ENCODE data around the gene GPC6.

DNA sequence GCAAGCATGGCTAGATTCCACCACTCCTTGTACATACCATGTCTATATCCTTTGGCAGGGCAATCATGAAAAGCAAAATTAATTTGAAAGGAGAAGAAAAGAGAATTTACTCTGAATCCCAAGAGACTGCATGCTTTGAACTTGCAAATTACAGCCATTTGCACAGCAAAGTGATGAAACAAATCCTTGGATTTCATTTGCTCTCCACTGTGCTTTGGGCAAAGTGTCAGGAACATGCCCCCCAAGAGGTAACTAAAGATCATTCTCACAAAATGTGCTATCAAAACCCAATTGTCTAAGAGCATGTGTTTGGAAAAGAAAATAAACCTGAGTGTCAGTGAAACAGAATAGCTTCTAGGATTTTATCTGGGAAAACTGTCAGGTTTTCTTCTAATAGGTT, 298.5 kb downstream of the GPC6 start:
- no peak for TF ChIP-seq TAF1 (IDR thresholded peaks at IDR 0.05; ENCODE audit: low read depth)
- TF ChIP-seq EZH2 (IDR thresholded peaks at IDR 0.05; ENCODE audit: borderline replicate concordance, insufficient read depth, low read length, poor library complexity, severe bottlenecking): no peak
- TF ChIP-seq, protein P1, sequence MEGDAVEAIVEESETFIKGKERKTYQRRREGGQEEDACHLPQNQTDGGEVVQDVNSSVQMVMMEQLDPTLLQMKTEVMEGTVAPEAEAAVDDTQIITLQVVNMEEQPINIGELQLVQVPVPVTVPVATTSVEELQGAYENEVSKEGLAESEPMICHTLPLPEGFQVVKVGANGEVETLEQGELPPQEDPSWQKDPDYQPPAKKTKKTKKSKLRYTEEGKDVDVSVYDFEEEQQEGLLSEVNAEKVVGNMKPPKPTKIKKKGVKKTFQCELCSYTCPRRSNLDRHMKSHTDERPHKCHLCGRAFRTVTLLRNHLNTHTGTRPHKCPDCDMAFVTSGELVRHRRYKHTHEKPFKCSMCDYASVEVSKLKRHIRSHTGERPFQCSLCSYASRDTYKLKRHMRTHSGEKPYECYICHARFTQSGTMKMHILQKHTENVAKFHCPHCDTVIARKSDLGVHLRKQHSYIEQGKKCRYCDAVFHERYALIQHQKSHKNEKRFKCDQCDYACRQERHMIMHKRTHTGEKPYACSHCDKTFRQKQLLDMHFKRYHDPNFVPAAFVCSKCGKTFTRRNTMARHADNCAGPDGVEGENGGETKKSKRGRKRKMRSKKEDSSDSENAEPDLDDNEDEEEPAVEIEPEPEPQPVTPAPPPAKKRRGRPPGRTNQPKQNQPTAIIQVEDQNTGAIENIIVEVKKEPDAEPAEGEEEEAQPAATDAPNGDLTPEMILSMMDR (IDR thresholded peaks at IDR 0.05; ENCODE audit: poor library complexity, severe bottlenecking): no peak
- TF ChIP-seq POLR2AphosphoS5 (IDR thresholded peaks at IDR 0.05): no peak
- no peak for TF ChIP-seq RAD21 (conservative IDR thresholded peaks at IDR 0.05)
- no peak for TF ChIP-seq SMC3 (conservative IDR thresholded peaks at IDR 0.05; ENCODE audit: poor library complexity)
- no peak for TF ChIP-seq EP300 (conservative IDR thresholded peaks at IDR 0.05; ENCODE audit: poor library complexity, severe bottlenecking)
- TF ChIP-seq, protein P2, sequence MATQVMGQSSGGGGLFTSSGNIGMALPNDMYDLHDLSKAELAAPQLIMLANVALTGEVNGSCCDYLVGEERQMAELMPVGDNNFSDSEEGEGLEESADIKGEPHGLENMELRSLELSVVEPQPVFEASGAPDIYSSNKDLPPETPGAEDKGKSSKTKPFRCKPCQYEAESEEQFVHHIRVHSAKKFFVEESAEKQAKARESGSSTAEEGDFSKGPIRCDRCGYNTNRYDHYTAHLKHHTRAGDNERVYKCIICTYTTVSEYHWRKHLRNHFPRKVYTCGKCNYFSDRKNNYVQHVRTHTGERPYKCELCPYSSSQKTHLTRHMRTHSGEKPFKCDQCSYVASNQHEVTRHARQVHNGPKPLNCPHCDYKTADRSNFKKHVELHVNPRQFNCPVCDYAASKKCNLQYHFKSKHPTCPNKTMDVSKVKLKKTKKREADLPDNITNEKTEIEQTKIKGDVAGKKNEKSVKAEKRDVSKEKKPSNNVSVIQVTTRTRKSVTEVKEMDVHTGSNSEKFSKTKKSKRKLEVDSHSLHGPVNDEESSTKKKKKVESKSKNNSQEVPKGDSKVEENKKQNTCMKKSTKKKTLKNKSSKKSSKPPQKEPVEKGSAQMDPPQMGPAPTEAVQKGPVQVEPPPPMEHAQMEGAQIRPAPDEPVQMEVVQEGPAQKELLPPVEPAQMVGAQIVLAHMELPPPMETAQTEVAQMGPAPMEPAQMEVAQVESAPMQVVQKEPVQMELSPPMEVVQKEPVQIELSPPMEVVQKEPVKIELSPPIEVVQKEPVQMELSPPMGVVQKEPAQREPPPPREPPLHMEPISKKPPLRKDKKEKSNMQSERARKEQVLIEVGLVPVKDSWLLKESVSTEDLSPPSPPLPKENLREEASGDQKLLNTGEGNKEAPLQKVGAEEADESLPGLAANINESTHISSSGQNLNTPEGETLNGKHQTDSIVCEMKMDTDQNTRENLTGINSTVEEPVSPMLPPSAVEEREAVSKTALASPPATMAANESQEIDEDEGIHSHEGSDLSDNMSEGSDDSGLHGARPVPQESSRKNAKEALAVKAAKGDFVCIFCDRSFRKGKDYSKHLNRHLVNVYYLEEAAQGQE (IDR thresholded peaks at IDR 0.05; ENCODE audit: borderline replicate concordance): no peak
- TF ChIP-seq MXI1 (conservative IDR thresholded peaks at IDR 0.05; ENCODE audit: poor library complexity, severe bottlenecking): no peak

Measured in neural cell (in vitro differentiated cells).